ENCODE results near the gene KCNQ2. TPM values are rescaled to one million over a fixed set of nuclear protein-coding genes. Genes with fewer than 3 reads are reported as not detected.

The KCNQ2 gene
- polyA plus RNA-seq, 1 donor: 5.2 TPM

DNA sequence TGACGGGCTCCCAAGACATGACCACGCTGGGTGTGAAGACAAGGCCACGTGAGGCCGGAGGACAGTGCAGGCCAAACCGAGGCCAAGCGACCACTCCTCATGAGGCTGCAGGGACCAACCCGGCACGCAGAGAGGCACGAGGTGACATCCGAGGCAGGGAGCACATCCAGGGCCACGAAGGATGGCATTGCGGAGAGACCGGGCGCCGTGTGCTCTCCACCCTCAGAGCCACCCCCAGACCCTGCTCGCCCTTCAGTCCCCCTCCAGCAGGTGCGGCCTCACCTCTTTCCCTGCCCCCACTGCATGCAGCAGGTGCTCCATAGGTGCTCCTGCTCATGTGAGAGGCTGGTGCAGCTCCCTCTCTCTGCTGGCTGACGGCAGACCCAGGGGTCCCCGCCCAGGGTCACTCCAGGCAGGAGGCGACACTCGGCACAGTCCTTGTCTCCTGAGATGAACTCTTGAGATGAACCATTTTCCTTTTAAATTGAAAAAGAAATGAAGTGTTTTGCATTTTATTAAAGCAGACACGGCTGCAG is 77.5 kb downstream of the KCNQ2 start:
- WGBS (ENCODE audit: insufficient coverage, low lambda C conversion rate): no CpG with 5 or more reads among the region's 22 CpGs

GRCh38 chr20:63394069-63394919 is 78.2 kb downstream of the KCNQ2 start:
- Histone ChIP-seq H3K36me3 (ENCODE audit: control insufficient read depth, insufficient read depth, low read length) (no peaks in the 10 kb centered on the region), H3K27ac (ENCODE audit: low read length) (no peak overlapping the region), H3K4me1 (ENCODE audit: control insufficient read depth, insufficient read depth, low read length) (no peaks in the 10 kb centered on the region), H3K27me3 (ENCODE audit: control insufficient read depth, insufficient read depth, low read length) (peaks cover 4% of the 10 kb centered on the region), H3K4me3 (ENCODE audit: low read length) (no peak overlapping the region), H3K9me3 (ENCODE audit: control insufficient read depth, low read depth, low read length) (peaks cover 6% of the 10 kb centered on the region)
- WGBS (ENCODE audit: insufficient coverage, low lambda C conversion rate): no CpG with 5 or more reads among the region's 32 CpGs
- no peak for DNase-seq

More for the DNA sequence above, 77.5 kb downstream of the KCNQ2 start:
- Histone ChIP-seq H3K36me3 (ENCODE audit: control insufficient read depth, insufficient read depth, low read length) (no peaks in the 10 kb centered on the region), H3K9me3 (ENCODE audit: control insufficient read depth, low read depth, low read length) (peaks cover 6% of the 10 kb centered on the region), H3K27ac (ENCODE audit: low read length) (no peak overlapping the region), H3K4me3 (ENCODE audit: low read length) (no peak overlapping the region), H3K4me1 (ENCODE audit: control insufficient read depth, insufficient read depth, low read length) (no peaks in the 10 kb centered on the region), H3K27me3 (ENCODE audit: control insufficient read depth, insufficient read depth, low read length) (peaks cover 4% of the 10 kb centered on the region)
- DNase-seq: no peak

- H3K4me1 ChIP-seq (ENCODE audit: control insufficient read depth, insufficient read depth, low read length): no peaks in the 10 kb centered on the region
- no peaks in the 10 kb centered on the region for H3K36me3 ChIP-seq (ENCODE audit: control insufficient read depth, insufficient read depth, low read length)
- no CpG with 5 or more reads among the region's 17 CpGs for WGBS (ENCODE audit: insufficient coverage, low lambda C conversion rate)
- peaks cover 6% of the 10 kb centered on the region for H3K9me3 ChIP-seq (ENCODE audit: control insufficient read depth, low read depth, low read length)
- DNase-seq: no peak
- H3K4me3 ChIP-seq (ENCODE audit: low read length): no peak overlapping the region
- peaks cover 4% of the 10 kb centered on the region for H3K27me3 ChIP-seq (ENCODE audit: control insufficient read depth, insufficient read depth, low read length)
- H3K27ac ChIP-seq (ENCODE audit: low read length): no peak overlapping the region
Observed at GRCh38 chr20:63393566-63393965, 78.9 kb downstream of the KCNQ2 start.

DNA sequence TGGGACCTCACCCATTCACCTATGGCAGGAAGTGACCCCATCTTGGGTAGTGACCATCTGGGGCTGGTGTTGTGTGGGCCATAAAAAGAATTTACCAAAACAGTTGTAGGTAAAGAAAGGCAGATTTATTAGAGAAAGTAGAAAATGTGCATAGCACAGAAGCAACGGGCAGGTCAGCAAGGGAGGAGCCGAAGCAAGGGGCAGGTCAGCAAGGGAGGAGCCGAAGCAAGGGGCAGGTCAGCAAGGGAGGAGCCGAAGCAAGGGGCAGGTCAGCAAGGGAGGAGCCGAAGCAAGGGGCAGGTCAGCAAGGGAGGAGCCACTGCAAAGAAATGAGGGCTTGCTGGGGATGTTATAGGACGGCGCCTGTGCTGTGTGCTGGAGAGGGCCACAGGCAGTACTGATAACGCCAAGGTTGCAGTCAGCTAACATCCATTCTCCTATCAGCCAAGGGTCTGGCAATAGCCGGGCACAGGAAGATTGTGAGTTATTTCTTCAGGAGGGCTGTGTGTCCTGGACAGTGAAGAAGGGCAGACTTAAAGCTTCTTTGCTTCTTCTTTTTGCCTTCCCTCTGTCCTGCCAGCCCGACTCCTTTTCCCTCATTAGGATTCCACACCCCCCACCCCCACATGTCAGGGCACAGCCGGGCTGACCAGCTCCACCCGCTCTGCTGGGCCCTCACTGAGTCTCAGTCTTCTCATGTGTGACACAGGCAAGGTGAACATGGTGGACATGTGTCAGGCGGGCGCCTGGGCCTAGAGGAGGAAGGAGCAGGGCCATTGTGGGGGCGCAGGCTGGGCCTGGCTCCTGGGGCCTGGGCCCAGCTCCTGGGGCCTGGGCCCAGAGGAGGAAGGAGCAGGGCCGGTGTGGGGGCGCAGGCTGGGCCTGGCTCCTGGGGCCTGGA is 79.7 kb downstream of the KCNQ2 start:
- no CpG with 5 or more reads among the region's 17 CpGs for WGBS (ENCODE audit: insufficient coverage, low lambda C conversion rate)
- H3K4me3 ChIP-seq (ENCODE audit: low read length): no peak overlapping the region
- H3K4me1 ChIP-seq (ENCODE audit: control insufficient read depth, insufficient read depth, low read length): no peaks in the 10 kb centered on the region
- DNase-seq: no peak
- H3K27me3 ChIP-seq (ENCODE audit: control insufficient read depth, insufficient read depth, low read length): peaks cover 4% of the 10 kb centered on the region
- peaks cover 6% of the 10 kb centered on the region for H3K9me3 ChIP-seq (ENCODE audit: control insufficient read depth, low read depth, low read length)
- no peak overlapping the region for H3K27ac ChIP-seq (ENCODE audit: low read length)
- H3K36me3 ChIP-seq (ENCODE audit: control insufficient read depth, insufficient read depth, low read length): no peaks in the 10 kb centered on the region

GRCh38 chr20:63387917-63388316 is 84.5 kb downstream of the KCNQ2 start:
- no peak for DNase-seq
- Histone ChIP-seq H3K4me3 (ENCODE audit: low read length) (no peak overlapping the region), H3K9me3 (ENCODE audit: control insufficient read depth, low read depth, low read length) (peaks cover 11% of the 10 kb centered on the region), H3K4me1 (ENCODE audit: control insufficient read depth, insufficient read depth, low read length) (no peaks in the 10 kb centered on the region), H3K36me3 (ENCODE audit: control insufficient read depth, insufficient read depth, low read length) (no peaks in the 10 kb centered on the region), H3K27me3 (ENCODE audit: control insufficient read depth, insufficient read depth, low read length) (peaks cover 2% of the 10 kb centered on the region), H3K27ac (ENCODE audit: low read length) (no peak overlapping the region)
- WGBS (ENCODE audit: insufficient coverage, low lambda C conversion rate): no CpG with 5 or more reads among the region's 18 CpGs

GRCh38 chr20:63387393-63387792 is 85.1 kb downstream of the KCNQ2 start:
- WGBS (ENCODE audit: insufficient coverage, low lambda C conversion rate): 100% methylated on average over 2 of the region's 13 CpGs
- Histone ChIP-seq H3K36me3 (ENCODE audit: control insufficient read depth, insufficient read depth, low read length) (no peaks in the 10 kb centered on the region), H3K27me3 (ENCODE audit: control insufficient read depth, insufficient read depth, low read length) (peaks cover 2% of the 10 kb centered on the region)

GRCh38 chr20:63386491-63386890 is 86.0 kb downstream of the KCNQ2 start:
- Histone ChIP-seq H3K27me3 (ENCODE audit: control insufficient read depth, insufficient read depth, low read length) (peaks cover 2% of the 10 kb centered on the region), H3K27ac (ENCODE audit: low read length) (no peak overlapping the region), H3K4me1 (ENCODE audit: control insufficient read depth, insufficient read depth, low read length) (no peaks in the 10 kb centered on the region), H3K9me3 (ENCODE audit: control insufficient read depth, low read depth, low read length) (peaks cover 8% of the 10 kb centered on the region), H3K4me3 (ENCODE audit: low read length) (no peak overlapping the region), H3K36me3 (ENCODE audit: control insufficient read depth, insufficient read depth, low read length) (no peaks in the 10 kb centered on the region)
- 100% methylated on average over 3 of the region's 18 CpGs for WGBS (ENCODE audit: insufficient coverage, low lambda C conversion rate)
- DNase-seq: no peak

More at GRCh38 chr20:63387393-63387792, 85.1 kb downstream of the KCNQ2 start:
- peaks cover 11% of the 10 kb centered on the region for H3K9me3 ChIP-seq (ENCODE audit: control insufficient read depth, low read depth, low read length)
- H3K4me3 ChIP-seq (ENCODE audit: low read length): no peak overlapping the region
- no peaks in the 10 kb centered on the region for H3K4me1 ChIP-seq (ENCODE audit: control insufficient read depth, insufficient read depth, low read length)
- DNase-seq: no peak
- no peak overlapping the region for H3K27ac ChIP-seq (ENCODE audit: low read length)

GRCh38 chr20:63385819-63386218 is 86.6 kb downstream of the KCNQ2 start:
- Histone ChIP-seq H3K4me3 (ENCODE audit: low read length) (no peak overlapping the region), H3K4me1 (ENCODE audit: control insufficient read depth, insufficient read depth, low read length) (no peaks in the 10 kb centered on the region), H3K36me3 (ENCODE audit: control insufficient read depth, insufficient read depth, low read length) (no peaks in the 10 kb centered on the region), H3K9me3 (ENCODE audit: control insufficient read depth, low read depth, low read length) (peaks cover 8% of the 10 kb centered on the region), H3K27me3 (ENCODE audit: control insufficient read depth, insufficient read depth, low read length) (peaks cover 2% of the 10 kb centered on the region), H3K27ac (ENCODE audit: low read length) (no peak overlapping the region)
- no peak for DNase-seq
- 80% methylated on average over 2 of the region's 6 CpGs for WGBS (ENCODE audit: insufficient coverage, low lambda C conversion rate)

- Histone ChIP-seq H3K4me3 (ENCODE audit: low read length) (no peak overlapping the region), H3K9me3 (ENCODE audit: control insufficient read depth, low read depth, low read length) (peaks cover 5% of the 10 kb centered on the region), H3K4me1 (ENCODE audit: control insufficient read depth, insufficient read depth, low read length) (no peaks in the 10 kb centered on the region), H3K27ac (ENCODE audit: low read length) (no peak overlapping the region), H3K27me3 (ENCODE audit: control insufficient read depth, insufficient read depth, low read length) (peaks cover 2% of the 10 kb centered on the region), H3K36me3 (ENCODE audit: control insufficient read depth, insufficient read depth, low read length) (no peaks in the 10 kb centered on the region)
- WGBS (ENCODE audit: insufficient coverage, low lambda C conversion rate): 80% methylated on average over 1 of the region's 18 CpGs
- no peak for DNase-seq
Observed at GRCh38 chr20:63384336-63384735, 88.1 kb downstream of the KCNQ2 start.

GRCh38 chr20:63383556-63383955 is 88.9 kb downstream of the KCNQ2 start:
- DNase-seq: no peak
- Histone ChIP-seq H3K4me1 (ENCODE audit: control insufficient read depth, insufficient read depth, low read length) (no peaks in the 10 kb centered on the region), H3K27ac (ENCODE audit: low read length) (no peak overlapping the region), H3K36me3 (ENCODE audit: control insufficient read depth, insufficient read depth, low read length) (no peaks in the 10 kb centered on the region), H3K4me3 (ENCODE audit: low read length) (no peak overlapping the region), H3K27me3 (ENCODE audit: control insufficient read depth, insufficient read depth, low read length) (peaks cover 5% of the 10 kb centered on the region), H3K9me3 (ENCODE audit: control insufficient read depth, low read depth, low read length) (peaks cover 5% of the 10 kb centered on the region)
- no CpG with 5 or more reads among the region's 11 CpGs for WGBS (ENCODE audit: insufficient coverage, low lambda C conversion rate)

Data from large intestine (tissue), 3 donors.